Brain microvascular endothelial cell (primary cell): ENCODE measurements around the gene CADPS.

Experiments
- DNase-seq: peaks from one replicate; pipeline ENCODE4 v3.0.0-alpha.2; 2020
- H3K27ac ChIP-seq: fragments of 250-450 bp; sonication (Bioruptor Pico); 2 replicates; pipeline ENCODE4 v1.5.1; 2020; ENCODE audit warnings: mild to moderate bottlenecking, moderate library complexity
- H3K27me3 ChIP-seq: fragments of 250-450 bp; sonication (Bioruptor Pico); replicated peaks from 2 replicates; pipeline ENCODE4 v1.5.1; 2020; ENCODE audit warnings: mild to moderate bottlenecking
- H3K36me3 ChIP-seq: fragments of 250-450 bp; sonication (Bioruptor Pico); replicated peaks from 2 replicates; pipeline ENCODE4 v1.5.1; 2020; ENCODE audit warnings: mild to moderate bottlenecking
- H3K4me3 ChIP-seq: 2 replicates; pipeline ENCODE4 v1.5.1; 2011; ENCODE audit warnings: low read depth, mild to moderate bottlenecking, control low read depth, low read length, moderate library complexity
- in situ Hi-C: cut with HindIII; loops from 2 replicates; pipeline ENCODE4 v1.10.0; 2017; ENCODE audit warnings: low sequenced_read_pairs, low pct_ligation_motif_present
- TF ChIP-seq, protein P1 (sequence below): IDR thresholded peaks from 2 replicates; pipeline ENCODE4 v1.5.1; 2011; ENCODE audit warnings: low read depth, mild to moderate bottlenecking, moderate library complexity, low read length, control low read depth, inconsistent platforms; ENCODE audit errors: missing control alignments

CADPS gene

DNA sequence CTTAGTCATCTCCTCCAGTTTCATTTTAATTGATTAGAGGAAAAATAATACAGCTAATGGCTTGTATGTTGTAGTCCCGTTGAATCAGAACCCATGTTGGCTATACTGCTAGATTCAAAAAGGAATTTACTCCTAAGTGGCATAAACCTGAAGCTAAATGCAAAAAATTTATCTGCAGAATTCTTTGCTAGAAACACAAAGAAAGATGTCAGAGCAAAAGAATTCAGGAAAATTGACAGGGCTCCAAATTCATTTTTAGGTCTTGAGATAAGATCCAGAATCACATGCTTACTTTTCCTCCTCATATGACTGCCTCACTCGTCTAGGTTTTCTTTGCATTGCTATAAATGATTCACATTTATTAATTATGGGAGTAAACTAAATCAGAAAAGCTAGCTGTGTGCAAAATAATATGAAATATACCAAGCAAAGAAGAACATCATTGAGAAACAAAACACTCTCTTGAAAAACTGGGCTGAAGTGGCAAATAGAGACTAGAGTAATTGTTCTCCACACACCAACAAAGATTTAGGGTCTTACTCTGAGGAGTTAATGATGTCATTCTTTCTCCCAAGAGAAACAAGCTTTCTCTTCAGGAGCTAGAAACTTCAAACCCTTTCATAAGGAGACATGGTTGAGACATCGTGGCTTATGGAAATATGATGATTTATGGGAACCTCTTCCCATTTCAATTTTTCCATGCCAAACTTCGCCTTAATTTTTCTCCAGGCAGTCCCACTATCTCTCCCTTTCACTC, 407.1 kb downstream of the CADPS start:
- DNase-seq, result no peak
- Histone ChIP-seq H3K4me3 (no peak overlapping the region), H3K27ac (no peak overlapping the region), H3K27me3 (no peaks in the 10 kb centered on the region), H3K36me3 (no peaks in the 10 kb centered on the region)
- TF ChIP-seq, protein P1, sequence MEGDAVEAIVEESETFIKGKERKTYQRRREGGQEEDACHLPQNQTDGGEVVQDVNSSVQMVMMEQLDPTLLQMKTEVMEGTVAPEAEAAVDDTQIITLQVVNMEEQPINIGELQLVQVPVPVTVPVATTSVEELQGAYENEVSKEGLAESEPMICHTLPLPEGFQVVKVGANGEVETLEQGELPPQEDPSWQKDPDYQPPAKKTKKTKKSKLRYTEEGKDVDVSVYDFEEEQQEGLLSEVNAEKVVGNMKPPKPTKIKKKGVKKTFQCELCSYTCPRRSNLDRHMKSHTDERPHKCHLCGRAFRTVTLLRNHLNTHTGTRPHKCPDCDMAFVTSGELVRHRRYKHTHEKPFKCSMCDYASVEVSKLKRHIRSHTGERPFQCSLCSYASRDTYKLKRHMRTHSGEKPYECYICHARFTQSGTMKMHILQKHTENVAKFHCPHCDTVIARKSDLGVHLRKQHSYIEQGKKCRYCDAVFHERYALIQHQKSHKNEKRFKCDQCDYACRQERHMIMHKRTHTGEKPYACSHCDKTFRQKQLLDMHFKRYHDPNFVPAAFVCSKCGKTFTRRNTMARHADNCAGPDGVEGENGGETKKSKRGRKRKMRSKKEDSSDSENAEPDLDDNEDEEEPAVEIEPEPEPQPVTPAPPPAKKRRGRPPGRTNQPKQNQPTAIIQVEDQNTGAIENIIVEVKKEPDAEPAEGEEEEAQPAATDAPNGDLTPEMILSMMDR, result no peak
- in situ Hi-C loops, result no loop called here

DNA sequence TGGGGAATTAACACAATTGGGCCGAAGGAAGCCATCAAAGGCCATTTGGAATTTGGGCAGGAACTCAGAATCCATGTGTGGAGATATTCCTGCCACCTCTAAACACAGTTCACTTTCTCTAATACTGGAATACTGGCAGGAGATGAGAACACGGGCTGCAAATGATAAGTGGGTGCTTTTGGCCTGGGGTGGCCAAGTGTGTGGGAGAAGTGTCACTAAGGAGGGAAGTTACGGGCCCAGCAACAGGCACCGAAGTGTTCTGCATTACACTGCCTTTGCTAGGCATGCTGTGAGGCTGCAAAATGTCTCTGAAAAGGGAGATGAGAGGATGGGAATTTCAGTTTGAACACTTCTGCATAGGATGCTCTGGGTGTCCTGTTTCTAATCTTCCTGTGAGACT, 412.4 kb downstream of the CADPS start:
- Histone ChIP-seq H3K36me3 (no peaks in the 10 kb centered on the region), H3K4me3 (no peak overlapping the region), H3K27me3 (no peaks in the 10 kb centered on the region), H3K27ac (no peak overlapping the region)
- in situ Hi-C loops, result no loop called here
- TF ChIP-seq, protein P1, result no peak
- no peak for DNase-seq

DNA sequence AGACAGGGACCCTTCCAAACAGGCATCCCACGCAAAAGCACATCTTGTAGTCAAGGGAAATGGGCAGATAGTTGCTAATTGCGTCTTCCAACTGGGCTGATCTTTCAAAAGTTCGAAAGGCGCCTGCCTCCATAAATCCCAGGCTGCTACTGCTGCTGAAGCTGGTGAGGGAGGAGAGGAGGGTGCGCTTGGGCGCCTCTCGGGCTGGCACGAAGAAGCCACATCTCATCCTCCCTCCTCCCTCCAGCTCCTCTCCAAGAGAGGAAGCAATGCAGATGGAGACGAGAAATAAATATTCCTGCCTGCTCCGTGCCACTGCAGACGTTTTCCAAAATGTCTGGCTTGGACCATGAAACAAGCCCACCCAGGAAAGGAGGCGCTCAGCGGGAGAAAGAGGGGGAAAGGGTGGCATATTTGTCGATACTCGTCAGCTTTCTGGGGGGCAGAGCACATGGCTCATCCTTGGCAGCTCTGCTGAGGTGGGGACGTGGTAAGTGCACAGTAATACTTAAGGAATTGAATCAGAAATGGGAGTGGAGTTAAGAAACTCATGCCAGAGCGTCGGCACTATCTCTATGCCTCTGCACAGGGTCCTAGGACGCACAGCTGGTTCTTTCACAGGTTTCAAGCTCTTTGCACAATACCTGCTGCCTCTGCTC, 413.0 kb downstream of the CADPS start:
- Histone ChIP-seq H3K27me3 (no peaks in the 10 kb centered on the region), H3K4me3 (no peak overlapping the region), H3K27ac (no peak overlapping the region), H3K36me3 (no peaks in the 10 kb centered on the region)
- no peak for DNase-seq
- in situ Hi-C loops, result no loop called here
- TF ChIP-seq, protein P1, result no peak

DNA sequence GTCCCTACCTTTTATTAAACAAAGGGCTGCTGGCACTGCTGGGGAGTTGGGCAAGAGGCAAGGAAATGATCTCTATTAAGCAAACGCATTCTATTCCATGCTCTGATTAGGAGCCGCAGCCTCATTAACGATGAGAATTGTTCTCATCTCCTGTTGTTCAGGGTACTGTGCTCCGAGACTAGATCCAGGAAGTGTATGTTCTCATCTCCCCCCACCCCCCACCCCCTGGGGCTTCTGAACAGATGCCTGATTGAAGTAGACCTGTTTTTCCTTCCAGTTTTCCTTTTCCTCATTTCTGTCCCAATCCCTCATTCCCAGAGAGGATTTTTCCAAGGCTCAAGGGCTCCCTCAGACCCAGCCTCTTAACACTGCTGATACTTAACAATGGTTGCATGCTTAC, 420.3 kb downstream of the CADPS start:
- in situ Hi-C loops, result no loop called here
- Histone ChIP-seq H3K4me3 (no peak overlapping the region), H3K27me3 (no peaks in the 10 kb centered on the region), H3K27ac (no peak overlapping the region), H3K36me3 (no peaks in the 10 kb centered on the region)
- no peak for DNase-seq
- TF ChIP-seq, protein P1, result no peak

GRCh38 chr3:62453448-62453847, 421.8 kb downstream of the CADPS start:
- in situ Hi-C loops, result no loop called here
- H3K36me3 ChIP-seq, result no peaks in the 10 kb centered on the region
- TF ChIP-seq, protein P1, result no peak
- H3K27me3 ChIP-seq, result no peaks in the 10 kb centered on the region
- DNase-seq, result no peak
- H3K4me3 ChIP-seq, result no peak overlapping the region
- no peak overlapping the region for H3K27ac ChIP-seq
